GM18507 (cell line): ENCODE data around the gene ZNF784.
"Not testable (repeated sequence)": the region's sequence is repeated elsewhere in the genome, so short reads cannot be mapped to it uniquely, and the experiment has no call there.

Experiments used
- DNase-seq: peaks from one replicate; pipeline ENCODE4 v3.0.0; 2011; ENCODE audit warnings: low read depth; ENCODE audit not compliant: insufficient read length; ENCODE audit errors: extremely low spot score
- FAIRE-seq: peaks from 2 replicates; lab custom pipeline; 2011; peaks lifted over from hg19 to GRCh38; lab: Jason Lieb, UNC

The ZNF784 gene

GRCh38 chr19:55593096-55593772, 31.1 kb downstream of the ZNF784 start:
- no peak for DNase-seq
- no peak for FAIRE-seq

- no peak for DNase-seq
These were observed 31.8 kb downstream of the ZNF784 start for GRCh38 chr19:55592391-55593090.

GRCh38 chr19:55591555-55591954, 32.8 kb downstream of the ZNF784 start:
- FAIRE-seq (no peak), DNase-seq (no peak)

More at GRCh38 chr19:55592391-55593090, 31.8 kb downstream of the ZNF784 start:
- no peak for FAIRE-seq

GRCh38 chr19:55590617-55591016, 33.7 kb downstream of the ZNF784 start:
- no peak for FAIRE-seq
- no peak for DNase-seq

- no peak for DNase-seq
- FAIRE-seq: no peak
These were observed 34.3 kb downstream of the ZNF784 start for GRCh38 chr19:55590109-55590508.

GRCh38 chr19:55588738-55589137, 35.6 kb downstream of the ZNF784 start:
- FAIRE-seq (no peak), DNase-seq (no peak)

- peak; percentile 92 for FAIRE-seq
- DNase-seq: peak; percentile 94
These were observed 37.2 kb downstream of the ZNF784 start for GRCh38 chr19:55586976-55587668.

GRCh38 chr19:55585658-55586339, 38.6 kb downstream of the ZNF784 start:
- no peak for FAIRE-seq

GRCh38 chr19:55584871-55585270, 39.5 kb downstream of the ZNF784 start:
- DNase-seq: no peak
- no peak for FAIRE-seq

More at GRCh38 chr19:55585658-55586339, 38.6 kb downstream of the ZNF784 start:
- DNase-seq: no peak

GRCh38 chr19:55583897-55584296, 40.5 kb downstream of the ZNF784 start:
- FAIRE-seq, DNase-seq: not testable (repeated sequence)

- FAIRE-seq: not testable (repeated sequence)
These were observed 42.1 kb downstream of the ZNF784 start for GRCh38 chr19:55582284-55582683.

GRCh38 chr19:55581823-55582223, 42.5 kb downstream of the ZNF784 start:
- no peak for DNase-seq
- no peak for FAIRE-seq

More at GRCh38 chr19:55582284-55582683, 42.1 kb downstream of the ZNF784 start:
- DNase-seq: not testable (repeated sequence)

- DNase-seq: no peak
- FAIRE-seq: peak; percentile 42
These were observed 43.1 kb downstream of the ZNF784 start for GRCh38 chr19:55581145-55581822.

- FAIRE-seq: peak; percentile 81
- peak; percentile 83 for DNase-seq
These were observed 43.7 kb downstream of the ZNF784 start, which contains the start of gene ZNF579 for GRCh38 chr19:55580628-55581144. TSS of gene ZNF579 (minus strand) at chr19:55580848. CDS start at chr19:55579639, 1,209 bp downstream.

- FAIRE-seq (peak; percentile 12), DNase-seq (no peak)
These were observed 44.4 kb downstream of the ZNF784 start for GRCh38 chr19:55579766-55580621.

- no peak for DNase-seq
- FAIRE-seq: no peak
These were observed 45.3 kb downstream of the ZNF784 start for GRCh38 chr19:55578761-55579747.
